GM12891 (cell line): ENCODE results near the gene ATP1B1.

ENCODE experiments used
- PAX5 ChIP-seq: IDR thresholded peaks from 2 replicates; pipeline ENCODE4 v1.6.1; 2011; ENCODE audit warnings: low read length, moderate library complexity, mild to moderate bottlenecking; ENCODE audit not compliant: insufficient read depth, severe bottlenecking
- POLR2A ChIP-seq: IDR thresholded peaks from 2 replicates; pipeline ENCODE4 v1.6.1; 2011; ENCODE audit warnings: low read depth, low read length, control low read depth
- POLR2AphosphoS5 ChIP-seq: IDR thresholded peaks from 2 replicates; pipeline ENCODE4 v1.6.1; 2011; ENCODE audit warnings: low read depth, low read length, control low read depth
- POU2F2 ChIP-seq: IDR thresholded peaks from 2 replicates; pipeline ENCODE4 v1.6.1; 2011; ENCODE audit warnings: low read depth, mild to moderate bottlenecking, control low read depth, low read length, moderate library complexity
- SPI1 ChIP-seq: IDR thresholded peaks from 2 replicates; pipeline ENCODE4 v1.6.1; 2011; ENCODE audit warnings: low read depth, low read length, control low read depth
- TAF1 ChIP-seq: IDR thresholded peaks from 2 replicates; pipeline ENCODE4 v1.6.1; 2011; ENCODE audit warnings: low read depth, low read length, control low read depth

DNA sequence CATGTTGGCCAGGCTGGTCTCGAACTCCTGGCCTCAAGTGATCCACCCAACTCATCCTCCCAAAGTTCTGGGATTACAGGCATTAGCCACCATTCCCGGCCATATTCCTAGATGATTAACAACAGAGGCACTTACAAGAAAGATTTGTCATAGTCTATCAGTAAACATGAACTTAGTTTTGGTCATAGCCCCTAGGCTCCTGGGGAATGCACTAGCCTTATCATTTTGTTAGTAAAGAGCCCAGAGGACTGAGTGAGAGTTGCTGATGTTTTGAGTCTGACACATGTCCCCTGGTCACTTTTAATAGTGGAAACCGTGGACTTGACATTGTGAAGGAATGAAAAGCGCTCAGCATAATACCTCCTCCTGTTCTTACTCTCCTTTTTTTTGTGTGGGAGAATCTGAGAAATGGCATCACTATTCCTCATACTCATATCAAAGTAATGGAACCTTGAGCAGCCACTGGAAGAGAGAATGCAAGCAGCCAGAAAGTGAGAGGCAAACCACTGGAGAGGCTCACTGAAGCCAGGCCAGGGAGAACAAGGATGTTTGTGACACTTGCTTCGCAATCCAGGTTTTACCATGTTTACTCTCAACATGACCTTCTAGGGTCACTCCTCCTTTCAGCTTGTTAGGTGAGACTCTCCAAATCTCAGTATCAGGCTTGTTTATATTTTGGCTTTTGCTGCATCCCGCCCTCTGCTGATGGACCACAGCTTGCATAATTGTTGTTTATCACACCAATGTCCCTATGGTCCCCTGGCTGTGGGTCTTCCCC lies 14.8 kb downstream of the ATP1B1 start:
- TF ChIP-seq TAF1 = no peak
- no peak for TF ChIP-seq POLR2A
- no peak for TF ChIP-seq POLR2AphosphoS5
- no peak for TF ChIP-seq SPI1
- TF ChIP-seq POU2F2 = no peak
- TF ChIP-seq PAX5 = no peak
